IMR-90 (cell line): Measurements from ENCODE around the gene RTN1. TPM values are rescaled to one million over a fixed set of nuclear protein-coding genes. Genes with fewer than 3 reads are reported as not detected.

ENCODE experiments used
- ATAC-seq: fragments of 200-7000 bp; cut with Tn5 transposase; 2 replicates; pipeline ENCODE4 v1.9.1; 2020; ENCODE audit warnings: low read depth, mild to moderate bottlenecking, moderate library complexity
- BruUV-seq: library from RNA; stranded (reverse); fragments of 400-500 nt; replicated peaks from 2 replicates; lab custom pipeline; 2021; lab: Mats Ljungman, UMichigan
- CTCF ChIA-PET: fragments of 300-600 bp; formaldehyde crosslinking; extraction: SDS; loops from one replicate; lab custom pipeline; 2021; ENCODE audit warnings: antibody characterized with exemption; lab: Yijun Ruan, JAX
- POLR2A ChIA-PET: fragments of 300-600 bp; sonication (Branson Sonifier 250); formaldehyde crosslinking; loops from one replicate; lab custom pipeline; 2022; ENCODE audit warnings: antibody characterized with exemption; ENCODE audit not compliant: unreplicated experiment; lab: Charles Lee
- DNase-seq: peaks from one replicate; pipeline ENCODE4 v3.0.0; 2013
- H2AFZ ChIP-seq: replicated peaks from 2 replicates; pipeline ENCODE3; 2013; ENCODE audit warnings: low read length, mild to moderate bottlenecking; ENCODE audit not compliant: poor library complexity
- H2AK5ac ChIP-seq: 2 replicates; pipeline ENCODE4 v1.6.1; 2013; ENCODE audit warnings: low read depth, low read length, inconsistent platforms
- H2AK9ac ChIP-seq: replicated peaks from 2 replicates; pipeline ENCODE3; 2013; ENCODE audit warnings: mild to moderate bottlenecking, low read depth, low read length, moderate library complexity; ENCODE audit not compliant: poor library complexity
- H2BK120ac ChIP-seq: 2 replicates; pipeline ENCODE4 v1.6.1; 2013; ENCODE audit warnings: low read depth, low read length, inconsistent platforms
- H2BK15ac ChIP-seq: 3 replicates; pipeline ENCODE4 v1.6.1; 2013; ENCODE audit warnings: low read depth, low read length, inconsistent platforms
- H2BK20ac ChIP-seq: 2 replicates; pipeline ENCODE4 v1.6.1; 2013; ENCODE audit warnings: low read depth, mild to moderate bottlenecking, inconsistent platforms, low read length, moderate library complexity
- H2BK5ac ChIP-seq: 2 replicates; pipeline ENCODE4 v1.6.1; 2013; ENCODE audit warnings: mild to moderate bottlenecking, low read depth, low read length, inconsistent platforms; ENCODE audit not compliant: poor library complexity, severe bottlenecking
- H3K14ac ChIP-seq: replicated peaks from 2 replicates; pipeline ENCODE4 v1.6.1; 2013; ENCODE audit warnings: low read depth, low read length, inconsistent platforms
- H3K18ac ChIP-seq: 2 replicates; pipeline ENCODE4 v1.6.1; 2013; ENCODE audit warnings: low read depth, low read length, control low read depth
- H3K23ac ChIP-seq: 2 replicates; pipeline ENCODE4 v1.6.1; 2013; ENCODE audit warnings: low read depth, low read length, inconsistent platforms
- H3K27ac ChIP-seq: 2 replicates; pipeline ENCODE4 v1.5.1; 2013; ENCODE audit warnings: mild to moderate bottlenecking, control low read depth, low read length; ENCODE audit not compliant: insufficient read depth
- H3K27me3 ChIP-seq: 2 replicates; pipeline ENCODE4 v1.6.1; 2013; ENCODE audit warnings: low read length; ENCODE audit not compliant: control insufficient read depth, insufficient read depth
- H3K36me3 ChIP-seq: 2 replicates; pipeline ENCODE4 v1.6.1; 2013; ENCODE audit warnings: low read length, mixed read lengths; ENCODE audit not compliant: control insufficient read depth, insufficient read depth
- H3K4ac ChIP-seq: 2 replicates; pipeline ENCODE4 v1.6.1; 2013; ENCODE audit warnings: low read depth, low read length, inconsistent platforms
- H3K4me1 ChIP-seq: 2 replicates; pipeline ENCODE4 v1.6.1; 2013; ENCODE audit warnings: low read length, mixed read lengths; ENCODE audit not compliant: control insufficient read depth, insufficient read depth
- H3K4me2 ChIP-seq: 2 replicates; pipeline ENCODE4 v1.6.1; 2013; ENCODE audit warnings: low read depth, mild to moderate bottlenecking, control low read depth, low read length, moderate library complexity
- H3K4me3 ChIP-seq: 2 replicates; pipeline ENCODE4 v1.5.1; 2013; ENCODE audit warnings: low read depth, mild to moderate bottlenecking, control low read depth, low read length, moderate library complexity; ENCODE audit not compliant: insufficient read depth
- H3K56ac ChIP-seq: 2 replicates; pipeline ENCODE4 v1.6.1; 2013; ENCODE audit warnings: low read length, inconsistent platforms; ENCODE audit not compliant: insufficient read depth; ENCODE audit errors: extremely low read depth
- H3K79me1 ChIP-seq, 2 experiments: 2 replicates each; pipeline ENCODE4 v1.6.1; 2013; ENCODE audit warnings: low read length in 2 of 2, inconsistent platforms in 1 of 2, low read depth in 1 of 2
- H3K9ac ChIP-seq: 2 replicates; pipeline ENCODE4 v1.6.1; 2013; ENCODE audit warnings: low read depth, low read length, control low read depth
- H3K9me1 ChIP-seq: 2 replicates; pipeline ENCODE4 v1.6.1; 2013; ENCODE audit warnings: low read length, inconsistent platforms; ENCODE audit not compliant: insufficient read depth
- H3K9me3 ChIP-seq: 2 replicates; pipeline ENCODE4 v1.6.1; 2013; ENCODE audit warnings: low read length; ENCODE audit not compliant: control insufficient read depth, insufficient read depth
- H4K20me1 ChIP-seq: 2 replicates; pipeline ENCODE4 v1.6.1; 2013; ENCODE audit warnings: low read length, inconsistent platforms; ENCODE audit not compliant: insufficient read depth
- H4K5ac ChIP-seq: 2 replicates; pipeline ENCODE4 v1.6.1; 2013; ENCODE audit warnings: mild to moderate bottlenecking, low read depth, low read length, control low read depth
- H4K8ac ChIP-seq, 2 experiments: 2 replicates each; pipeline ENCODE4 v1.6.1; 2013; ENCODE audit warnings: low read depth in 2 of 2, low read length in 2 of 2, control low read depth in 1 of 2, inconsistent platforms in 1 of 2
- H4K91ac ChIP-seq: 2 replicates; pipeline ENCODE4 v1.6.1; 2013; ENCODE audit warnings: low read depth, low read length, inconsistent platforms; ENCODE audit not compliant: insufficient read depth
- BHLHE40 ChIP-seq: fragments of 150-350 bp; IDR thresholded peaks from 2 replicates; pipeline ENCODE4 v1.6.1; 2016; ENCODE audit warnings: mild to moderate bottlenecking, low read depth, low read length
- FOS ChIP-seq: fragments of 150-350 bp; IDR thresholded peaks from 2 replicates; pipeline ENCODE4 v1.6.1; 2016; ENCODE audit warnings: low read depth, low read length
- NFE2L2 ChIP-seq: fragments of 150-350 bp; IDR thresholded peaks from 2 replicates; pipeline ENCODE4 v1.6.1; 2016; ENCODE audit warnings: low read depth, mild to moderate bottlenecking, low read length
- RAD21 ChIP-seq: IDR thresholded peaks from 2 replicates; pipeline ENCODE4 v1.6.1; 2012; ENCODE audit warnings: low read length, improper control_type of control experiment
- RFX5 ChIP-seq: IDR thresholded peaks from 2 replicates; pipeline ENCODE4 v1.8.0; 2012; ENCODE audit warnings: low read depth, mild to moderate bottlenecking, low read length, moderate library complexity
- WGBS, 2 experiments: methylation state at CpG; one replicate each; pipeline versions ENCODE4 v1.1.5 to v1.1.7; 2013; ENCODE audit warnings: missing lambda C conversion rate in 2 of 2; ENCODE audit not compliant: insufficient read length in 1 of 2; ENCODE audit errors: extremely low coverage in 2 of 2; 5-methylcytosine and 5-hydroxymethylcytosine counted together
- dilution Hi-C: fragments of 300-500 bp; cut with HindIII; formaldehyde crosslinking; loops from one replicate; pipeline ENCODE4 v1.14.3; 2018; ENCODE audit warnings: low sequenced_read_pairs; ENCODE audit not compliant: unreplicated experiment
- in situ Hi-C: fragments of 300-500 bp; cut with MboI; formaldehyde crosslinking; loops from 3 replicates; pipeline ENCODE4 v1.14.3; 2019; ENCODE audit warnings: low sequenced_read_pairs, inconsistent platforms, mixed read lengths
- intact Hi-C: fragments of 100-400 bp; cut with micrococcal nuclease; formaldehyde crosslinking; loops from 2 replicates; pipeline ENCODE4 v1.10.0; 2022
- polyA plus RNA-seq, 3 experiments: library from polyadenylated mRNA; depleted of rRNA; stranded (reverse); fragments of >200 nt; gene quantifications; 2 replicates each; pipeline ENCODE4 v1.2.3, GENCODE V29; 2012; ENCODE audit warnings: low replicate concordance in 1 of 3
- total RNA-seq: library from RNA; depleted of rRNA; stranded (reverse); fragments of >200 nt; gene quantifications from 2 replicates; pipeline ENCODE4 v1.2.3, GENCODE V29; 2012
- TF ChIP-seq, protein P1 (sequence below): fragments of 150-350 bp; IDR thresholded peaks from 2 replicates; pipeline ENCODE4 v1.6.1; 2016; ENCODE audit warnings: low read depth, mild to moderate bottlenecking, low read length, moderate library complexity, borderline replicate concordance

The RTN1 gene
- total and polyA plus RNA-seq, 2 of the 4 experiments (the other 2 are of a cell fraction): 0.18 to 0.46 TPM

DNA sequence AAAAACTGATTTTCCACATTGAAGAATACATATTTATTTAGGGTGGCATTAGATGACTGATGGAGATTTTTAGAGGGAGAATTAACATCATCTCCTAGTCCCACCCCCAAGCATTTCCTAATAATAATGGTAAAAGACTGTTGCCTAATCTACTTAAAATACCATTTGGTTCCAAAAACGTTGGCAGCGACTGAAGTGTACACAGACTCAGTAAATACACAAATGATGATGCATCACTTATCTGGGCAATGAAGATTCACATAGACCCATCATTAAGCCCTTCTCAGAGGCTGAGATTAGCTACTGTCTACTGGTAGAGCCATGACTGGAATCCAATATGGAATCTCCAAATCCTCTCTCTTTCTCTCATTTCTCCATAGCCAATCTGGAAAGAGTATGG, 18.2 kb downstream of the RTN1 start:
- no peak overlapping the region for H3K27ac ChIP-seq
- H3K4me2 ChIP-seq: no peak overlapping the region
- H4K5ac ChIP-seq: no peak overlapping the region
- POLR2A ChIA-PET: no interaction called here
- no peak overlapping the region for H3K56ac ChIP-seq
- H3K9ac ChIP-seq: no peak overlapping the region
- H2BK20ac ChIP-seq: no peak overlapping the region
- H2BK15ac ChIP-seq: no peak overlapping the region
- H3K4me3 ChIP-seq: no peak overlapping the region
- no TSS peak for BruUV-seq
- H3K4me1 ChIP-seq: no peaks in the 10 kb centered on the region
- no peak overlapping the region for H2AK9ac ChIP-seq
- intact Hi-C loops: no loop called here
- WGBS, 2 experiments: no CpG with 5 or more reads among the region's 2 CpGs
- H4K91ac ChIP-seq: no peak overlapping the region
- dilution Hi-C loops: no loop called here
- no peak for TF ChIP-seq BHLHE40
- TF ChIP-seq, protein P1, sequence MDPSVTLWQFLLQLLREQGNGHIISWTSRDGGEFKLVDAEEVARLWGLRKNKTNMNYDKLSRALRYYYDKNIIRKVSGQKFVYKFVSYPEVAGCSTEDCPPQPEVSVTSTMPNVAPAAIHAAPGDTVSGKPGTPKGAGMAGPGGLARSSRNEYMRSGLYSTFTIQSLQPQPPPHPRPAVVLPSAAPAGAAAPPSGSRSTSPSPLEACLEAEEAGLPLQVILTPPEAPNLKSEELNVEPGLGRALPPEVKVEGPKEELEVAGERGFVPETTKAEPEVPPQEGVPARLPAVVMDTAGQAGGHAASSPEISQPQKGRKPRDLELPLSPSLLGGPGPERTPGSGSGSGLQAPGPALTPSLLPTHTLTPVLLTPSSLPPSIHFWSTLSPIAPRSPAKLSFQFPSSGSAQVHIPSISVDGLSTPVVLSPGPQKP: no peak
- TF ChIP-seq NFE2L2: no peak
- TF ChIP-seq RAD21: no peak
- TF ChIP-seq FOS: no peak
- no peak for TF ChIP-seq RFX5
- DNase-seq (no peak), ATAC-seq (no peak)
- H2AFZ ChIP-seq: no peak overlapping the region
- H2AK5ac ChIP-seq: no peak overlapping the region
- CTCF ChIA-PET: no interaction called here
- no peaks in the 10 kb centered on the region for H3K79me1 ChIP-seq
- no peak overlapping the region for H4K8ac ChIP-seq
- H3K18ac ChIP-seq: no peak overlapping the region
- H3K9me1 ChIP-seq: no peaks in the 10 kb centered on the region
- H2BK120ac ChIP-seq: no peak overlapping the region
- H3K23ac ChIP-seq: no peak overlapping the region
- H3K36me3 ChIP-seq: no peaks in the 10 kb centered on the region
- no peak overlapping the region for H3K14ac ChIP-seq
- no peaks in the 10 kb centered on the region for H4K20me1 ChIP-seq
- in situ Hi-C loops: no loop called here
- no peaks in the 10 kb centered on the region for H3K9me3 ChIP-seq
- H3K27me3 ChIP-seq: no peaks in the 10 kb centered on the region
- H3K4ac ChIP-seq: no peak overlapping the region
- no peak overlapping the region for H2BK5ac ChIP-seq
